ENCODE measurements around the gene PTPRB. TPM values are rescaled to one million over a fixed set of nuclear protein-coding genes. Genes with fewer than 3 reads are reported as not detected.

The PTPRB gene
- total and polyA plus RNA-seq, 2 of the 8 experiments (the other 6 are each of a cell fraction or from before 2014, with no cell fraction given): 0.36 to 0.58 TPM

GRCh38 chr12:70660620-70661219, 23.5 kb upstream of the PTPRB start:
- Histone ChIP-seq H3K27me3 (replicated peaks in 1 of 4; ENCODE audit: control insufficient read depth in 3 of 4, extremely low read depth in 1 of 4, insufficient read depth in 3 of 4, low read length in 3 of 4) (no peaks in the 10 kb centered on the region), H2AFZ (ENCODE audit: low read length) (no peak overlapping the region), H3K56ac (replicated peaks; ENCODE audit: insufficient read length, low read depth, low read length) (no peak overlapping the region), H3K79me1 (ENCODE audit: low read depth, low read length) (no peaks in the 10 kb centered on the region), H3K9ac (replicated peaks in 1 of 4; ENCODE audit: extremely low read depth in 1 of 4, low read depth in 3 of 4, low read length in 3 of 4) (no peak overlapping the region), H3K79me2 (ENCODE audit: control insufficient read depth in 1 of 2, insufficient read depth in 2 of 2, low read length in 2 of 2) (no peaks in the 10 kb centered on the region), H4K8ac (ENCODE audit: extremely low read depth, insufficient read depth, low read length) (no peak overlapping the region), H3K4me3 (ENCODE audit: extremely low read depth in 1 of 4, insufficient read depth in 2 of 4, low read depth in 3 of 4, low read length in 4 of 4) (no peak overlapping the region), H3K4ac (replicated peaks; ENCODE audit: insufficient read length, low read depth, low read length) (no peak overlapping the region), H2BK12ac (ENCODE audit: low read depth, low read length) (no peak overlapping the region), H3K14ac (ENCODE audit: insufficient read length) (no peak overlapping the region), H2BK15ac (ENCODE audit: low read length) (no peak overlapping the region), H3K9me3 (ENCODE audit: insufficient read depth in 2 of 2, low read depth in 1 of 2, low read length in 1 of 2) (no peaks in the 10 kb centered on the region), H3K4me2 (ENCODE audit: insufficient read depth in 1 of 2, low read depth in 2 of 2, low read length in 2 of 2) (no peak overlapping the region), H2BK120ac (replicated peaks; ENCODE audit: low read depth, low read length) (no peak overlapping the region), H3K18ac (ENCODE audit: extremely low read depth, low read length) (no peak overlapping the region), H4K91ac (replicated peaks; ENCODE audit: insufficient read length, low read length) (no peak overlapping the region), H3K36me3 (ENCODE audit: control insufficient read depth in 2 of 4, insufficient read depth in 4 of 4, low read length in 3 of 4) (no peaks in the 10 kb centered on the region), H3K4me1 (replicated peaks in 1 of 4; ENCODE audit: control insufficient read depth in 3 of 4, insufficient read depth in 4 of 4, low read length in 3 of 4) (peaks cover 0 to 8% (median 7%) of the 10 kb centered on the region in 4 experiments; a peak in 5 of 7 replicates), H4K20me1 (replicated peaks in 1 of 2; ENCODE audit: control insufficient read depth in 1 of 2, insufficient read depth in 2 of 2, low read length in 2 of 2) (no peaks in the 10 kb centered on the region), H2BK20ac (ENCODE audit: low read length) (no peak overlapping the region), H4K5ac (ENCODE audit: insufficient read length, low read depth, low read length) (no peak overlapping the region), H3K27ac (ENCODE audit: low read depth, low read length) (no peak overlapping the region), H2AK5ac (ENCODE audit: low read depth, low read length) (no peak overlapping the region), H2BK5ac (ENCODE audit: low read depth, low read length) (no peak overlapping the region), H3K23me2 (ENCODE audit: low read depth, low read length) (no peaks in the 10 kb centered on the region), H3K23ac (ENCODE audit: insufficient read length) (no peak overlapping the region)
- WGBS, 2 experiments (ENCODE audit: extremely low coverage in 1 of 2, insufficient coverage in 1 of 2, insufficient read length in 1 of 2, insufficient replicate concordance in 2 of 2, low coverage in 1 of 2, low lambda C conversion rate in 2 of 2, missing lambda C conversion rate in 1 of 2): 87% methylated on average over 5 of the region's 5 CpGs; no CpG with 5 or more reads in 1 of the 2 experiments
- POLR2A ChIA-PET (ENCODE audit: partially characterized antibody): interaction anchor here (0.8 kb wide), 1 partner anchor 323 kb away, joined by 3 read pairs; no protein-coding TSS in a partner anchor
- DNase-seq (ENCODE audit: low read depth in 1 of 2, low spot score in 2 of 2): no peak
- no peak for FAIRE-seq
- CTCF ChIA-PET (ENCODE audit: partially characterized antibody): interaction anchor here (1.2 kb wide), 1 partner anchor 10 kb away, joined by 3 read pairs; no protein-coding TSS in a partner anchor
- TF ChIP-seq EGR1 (IDR thresholded peaks at IDR 0.05; ENCODE audit: borderline replicate concordance, low read depth, low read length) (no peak), POLR2AphosphoS5 (IDR thresholded peaks at IDR 0.05; ENCODE audit: low read depth, low read length) (no peak), TAF1 (IDR thresholded peaks at IDR 0.05; ENCODE audit: low read depth, low read length) (no peak), BACH1 (IDR thresholded peaks at IDR 0.05; ENCODE audit: low read length) (no peak), USF2 (IDR thresholded peaks at IDR 0.05; ENCODE audit: low read length) (no peak), NRF1 (IDR thresholded peaks at IDR 0.05; ENCODE audit: low read depth, low read length) (no peak), RXRA (IDR thresholded peaks at IDR 0.05; ENCODE audit: insufficient read depth, low read depth, low read length) (no peak), SIX5 (IDR thresholded peaks at IDR 0.05; ENCODE audit: low read depth, low read length) (no peak), RAD21 (IDR thresholded peaks at IDR 0.05 in 1 of 2, conservative IDR thresholded peaks at IDR 0.05 in 1 of 2; ENCODE audit: low read depth in 2 of 2, low read length in 2 of 2) (no peak), SIRT6 (IDR thresholded peaks at IDR 0.05; ENCODE audit: low read length) (no peak), CREB1 (IDR thresholded peaks at IDR 0.05) (no peak), RNF2 (IDR thresholded peaks at IDR 0.05; ENCODE audit: borderline replicate concordance, low read depth, low read length, missing control alignments, poor library complexity, severe bottlenecking) (no peak), GTF2F1 (IDR thresholded peaks at IDR 0.05; ENCODE audit: borderline replicate concordance, low read depth, low read length) (no peak)

Measured in H1 (cell line).